HepG2 (cell line): ENCODE measurements around the gene F8. TPM values are rescaled to one million over a fixed set of nuclear protein-coding genes. Genes with fewer than 3 reads are reported as not detected.

ENCODE experiments used
- ATAC-seq: fragments of 200-7000 bp; cut with Tn5 transposase; 3 replicates; pipeline ENCODE4 v1.9.1; 2020; ENCODE audit warnings: mild to moderate bottlenecking, moderate library complexity
- BruUV-seq: library from RNA; stranded (reverse); fragments of 400-500 nt; replicated peaks from 2 replicates; lab custom pipeline; 2021; lab: Mats Ljungman, UMichigan
- CTCF ChIA-PET: fragments of 300-600 bp; formaldehyde crosslinking; extraction: SDS; loops from one replicate; lab custom pipeline; 2021; ENCODE audit warnings: low total read pairs, inconsistent platforms, low intra/inter-chr PET ratio; lab: Yijun Ruan, JAX
- POLR2A ChIA-PET: fragments of 350-600 bp; sonication (Branson Sonifier 250); formaldehyde crosslinking; loops from one replicate; lab custom pipeline; 2020; ENCODE audit warnings: antibody characterized with exemption, inconsistent platforms; lab: Yijun Ruan, JAX
- DNase-seq: peaks from one replicate; pipeline ENCODE4 v3.0.0-alpha.2; 2015; ENCODE audit warnings: low spot score
- FAIRE-seq: peaks from 3 replicates; lab custom pipeline; 2011; peaks lifted over from hg19 to GRCh38; lab: Jason Lieb, UNC
- H2AFZ ChIP-seq: one replicate; pipeline ENCODE4 v1.6.1; 2011; ENCODE audit warnings: low read length, inconsistent platforms
- H3K27ac ChIP-seq: fragments of 300-600 bp; 3 replicates; pipeline ENCODE4 v1.8.0; 2011; ENCODE audit warnings: mixed run types, mild to moderate bottlenecking, mixed read lengths, low read length, inconsistent platforms; ENCODE audit not compliant: insufficient read depth; ENCODE audit errors: extremely low read length
- H3K27me3 ChIP-seq, 2 experiments: fragments of 200-600 bp in 1 of 2; 2 replicates in 1 of 2; 3 replicates in 1 of 2; pipeline versions ENCODE4 v1.6.0 to v1.8.0; 2011; ENCODE audit warnings: low read length in 2 of 2, mild to moderate bottlenecking in 2 of 2, moderate library complexity in 2 of 2, inconsistent platforms in 1 of 2; ENCODE audit not compliant: insufficient read depth in 2 of 2, control insufficient read depth in 1 of 2
- H3K36me3 ChIP-seq, 2 experiments: fragments of 200-600 bp in 1 of 2; replicated peaks in 1 of 2; 2 replicates in 1 of 2; 3 replicates in 1 of 2; pipeline versions ENCODE4 v1.5.1 to v1.8.0; 2011; ENCODE audit warnings: low read length in 2 of 2, inconsistent platforms in 1 of 2; ENCODE audit not compliant: insufficient read depth in 2 of 2, control insufficient read depth in 1 of 2
- H3K4me1 ChIP-seq: 2 replicates; pipeline ENCODE4 v1.5.1; 2012; ENCODE audit warnings: low read length, inconsistent platforms; ENCODE audit not compliant: insufficient read depth
- H3K4me2 ChIP-seq: 2 replicates; pipeline ENCODE4 v1.6.0; 2011; ENCODE audit warnings: low read depth, low read length, inconsistent platforms
- H3K4me3 ChIP-seq, 3 experiments: fragments of 200-600 bp in 1 of 3; sonication (generic), shearing (Covaris generic) in 1 of 3; replicated peaks in 1 of 3; 2 replicates each; pipeline ENCODE4 v1.5.1; 2011 to 2016; ENCODE audit warnings: low read length in 3 of 3, inconsistent platforms in 2 of 3, low read depth in 2 of 3, mild to moderate bottlenecking in 2 of 3, control low read depth in 1 of 3, mixed read lengths in 1 of 3; ENCODE audit not compliant: insufficient read depth in 1 of 3
- H3K79me2 ChIP-seq: one replicate; pipeline ENCODE4 v1.6.1; 2011; ENCODE audit warnings: low read length, inconsistent platforms; ENCODE audit not compliant: insufficient read depth
- H3K9ac ChIP-seq: 2 replicates; pipeline ENCODE4 v1.6.0; 2011; ENCODE audit warnings: mild to moderate bottlenecking, low read depth, low read length, inconsistent platforms; ENCODE audit not compliant: insufficient read depth
- H3K9me3 ChIP-seq: 2 replicates; pipeline ENCODE4 v1.5.1; 2012; ENCODE audit warnings: mild to moderate bottlenecking, low read length
- H4K20me1 ChIP-seq: 2 replicates; pipeline ENCODE4 v1.6.0; 2011; ENCODE audit warnings: inconsistent platforms, mild to moderate bottlenecking, low read length, moderate library complexity; ENCODE audit not compliant: insufficient read depth
- ATF3 ChIP-seq: sonication (generic); formaldehyde crosslinking; IDR thresholded peaks from 2 replicates; pipeline ENCODE4 v1.4.0; 2020; ENCODE audit warnings: missing genetic modification reagents
- ETS1 ChIP-seq: sonication (generic); formaldehyde crosslinking; IDR thresholded peaks from 2 replicates; pipeline ENCODE4 v1.4.0; 2020; ENCODE audit warnings: missing genetic modification reagents
- FUBP1 ChIP-seq: sonication (generic); formaldehyde crosslinking; IDR thresholded peaks from 2 replicates; pipeline ENCODE4 v1.5.1; 2020; ENCODE audit warnings: missing genetic modification reagents, mild to moderate bottlenecking, borderline replicate concordance
- KLF6 ChIP-seq: IDR thresholded peaks from 2 replicates; pipeline ENCODE4 v1.8.0; 2016; ENCODE audit warnings: missing biosample characterization, missing genetic modification reagents
- POLR2AphosphoS2 ChIP-seq: IDR thresholded peaks from 2 replicates; pipeline ENCODE4 v1.6.1; 2011; ENCODE audit warnings: low read depth, low read length, improper control_type of control experiment
- RNF2 ChIP-seq: fragments of 450-650 bp; conservative IDR thresholded peaks from 2 replicates; pipeline ENCODE4 v1.6.1; 2016; ENCODE audit warnings: low read depth
- TFAP4 ChIP-seq: sonication (generic); IDR thresholded peaks from 2 replicates; pipeline ENCODE4 v1.6.1; 2016; ENCODE audit warnings: low read depth, borderline replicate concordance
- THRA ChIP-seq: sonication (generic); formaldehyde crosslinking; IDR thresholded peaks from 2 replicates; pipeline ENCODE4 v1.4.0; 2020; ENCODE audit warnings: missing genetic modification reagents, borderline replicate concordance
- ZBTB8A ChIP-seq: sonication (generic); formaldehyde crosslinking; IDR thresholded peaks from 2 replicates; pipeline ENCODE4 v1.4.0; 2020; ENCODE audit warnings: mild to moderate bottlenecking, low read depth, missing genetic modification reagents, borderline replicate concordance
- ZC3H4 ChIP-seq: sonication (generic); formaldehyde crosslinking; IDR thresholded peaks from 2 replicates; pipeline ENCODE4 v1.4.0; 2020; ENCODE audit warnings: missing genetic modification reagents, borderline replicate concordance
- ZNF543 ChIP-seq: sonication (generic); formaldehyde crosslinking; IDR thresholded peaks from 2 replicates; pipeline ENCODE4 v1.4.0; 2020; ENCODE audit warnings: mild to moderate bottlenecking, missing genetic modification reagents
- ZNF784 ChIP-seq: sonication (generic); formaldehyde crosslinking; IDR thresholded peaks from 2 replicates; pipeline ENCODE4 v1.5.1; 2020; ENCODE audit warnings: missing genetic modification reagents, mild to moderate bottlenecking, borderline replicate concordance
- ZSCAN5A ChIP-seq: sonication (generic); formaldehyde crosslinking; IDR thresholded peaks from 2 replicates; pipeline ENCODE4 v1.8.0; 2022; ENCODE audit warnings: mild to moderate bottlenecking, missing genetic modification reagents, borderline replicate concordance
- WGBS: methylation state at CpG from one replicate; pipeline ENCODE4 v1.1.6; 2017; ENCODE audit warnings: low lambda C conversion rate; 5-methylcytosine and 5-hydroxymethylcytosine counted together
- in situ Hi-C: cut with HindIII; loops from 2 replicates; pipeline ENCODE4 v1.10.0; 2017; ENCODE audit warnings: low pct_unique_long_range_greater_than_20kb; ENCODE audit not compliant: extremely low pct_ligation_motif_present
- intact Hi-C: fragments of 100-400 bp; cut with micrococcal nuclease; formaldehyde crosslinking; loops from one replicate; pipeline ENCODE4 v1.10.0; 2022; ENCODE audit not compliant: unreplicated experiment
- polyA plus RNA-seq, 8 experiments: library from polyadenylated mRNA; depleted of rRNA in 3 of 8; stranded (reverse) in 7 of 8; unstranded in 1 of 8; fragments of >200 nt; fragmentation: Illumina TruSeq in 4 of 8; extraction: Trizol in 4 of 8; gene quantifications; 2 replicates each; pipeline versions ENCODE4 v1.2.1 to v1.2.3, GENCODE V29; 2011 to 2016; ENCODE audit warnings: low read depth in 4 of 8, missing spikeins in 1 of 8, mixed read lengths in 1 of 8; ENCODE audit not compliant: insufficient read depth in 1 of 8
- total RNA-seq, 5 experiments: library from RNA; depleted of rRNA; stranded (reverse); fragments of >200 nt; fragmentation: Illumina TruSeq; extraction: Trizol; gene quantifications; 2 replicates each; pipeline ENCODE4 v1.2.3, GENCODE V29; 2016; ENCODE audit warnings: low read depth in 1 of 5

The F8 gene
- total and polyA plus RNA-seq, 2 of the 13 experiments (the other 11 are each of a cell fraction or from before 2014, with no cell fraction given) = 0.29 to 0.61 TPM

- no peak for TF ChIP-seq THRA (CRISPR knock-in tag)
- TF ChIP-seq ATF3 (CRISPR knock-in tag) = no peak
- TF ChIP-seq TFAP4 = no peak
- no peak for TF ChIP-seq ZBTB8A (CRISPR knock-in tag)
Observed at GRCh38 chrX:155046129-155046810, 23.7 kb upstream of the F8 start (continued).

GRCh38 chrX:155035688-155036087, 13.2 kb upstream of the F8 start:
- FAIRE-seq = no peak
- Histone ChIP-seq H3K36me3 (no peaks in the 10 kb centered on the region; a peak in 2 of 5 replicates), H3K27ac (no peak overlapping the region), H3K4me1 (no peaks in the 10 kb centered on the region), H3K9ac (no peak overlapping the region), H3K79me2 (peaks cover 13% of the 10 kb centered on the region), H3K4me2 (no peak overlapping the region), H4K20me1 (no peaks in the 10 kb centered on the region), H3K27me3 (no peaks in the 10 kb centered on the region), H2AFZ (no peak overlapping the region), H3K9me3 (no peaks in the 10 kb centered on the region), H3K4me3 (no peak overlapping the region)
- intact Hi-C loops (no loop called here), in situ Hi-C loops (no loop called here)
- no peak for DNase-seq
- no peak for ATAC-seq
- POLR2A ChIA-PET = no interaction called here
- no TSS peak for BruUV-seq
- 95% methylated on average over 4 of the region's 4 CpGs for WGBS
- no peak for TF ChIP-seq ZNF784 (CRISPR knock-in tag)
- no peak for TF ChIP-seq ETS1
- TF ChIP-seq ZSCAN5A (CRISPR knock-in tag) = no peak
- no peak for TF ChIP-seq ZNF543 (CRISPR knock-in tag)
- no peak for TF ChIP-seq KLF6 (CRISPR knock-in tag)
- TF ChIP-seq ZC3H4 (CRISPR knock-in tag) = no peak
- TF ChIP-seq FUBP1 (CRISPR knock-in tag) = no peak
- no peak for TF ChIP-seq POLR2AphosphoS2
- no peak for TF ChIP-seq RNF2
- CTCF ChIA-PET = no interaction called here
